ENCODE results near the gene COQ10B. TPM values are rescaled to one million over a fixed set of nuclear protein-coding genes. Genes with fewer than 3 reads are reported as not detected.

Gene COQ10B
- total RNA-seq, 1 experiment from 2014 or later: 23.4 TPM

DNA sequence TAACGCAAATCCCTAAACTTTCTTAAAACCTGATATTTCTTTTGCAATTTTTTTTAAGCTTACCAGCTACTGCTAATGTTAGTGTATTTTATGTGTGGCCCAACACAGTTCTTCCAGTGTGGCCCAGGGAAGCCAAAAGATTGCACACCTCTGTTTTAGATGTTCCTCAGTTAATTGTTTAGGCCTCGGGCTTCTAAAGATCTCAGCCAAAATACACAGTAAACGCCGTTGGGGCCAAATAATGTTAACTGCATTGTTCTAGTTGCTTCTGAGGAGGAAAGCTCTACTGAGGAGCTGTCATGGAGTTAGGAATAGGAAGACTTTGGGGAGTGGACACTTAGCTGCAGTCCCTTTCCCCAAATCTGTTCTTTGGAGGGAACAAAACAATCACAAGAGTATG lies 48.8 kb downstream of the COQ10B start:
- Histone ChIP-seq H3K36me3 (replicated peaks; ENCODE audit: control insufficient read depth, insufficient read depth, low read length) (peaks cover 18% of the 10 kb centered on the region), H3K4me3 (ENCODE audit: insufficient read depth, low read depth, low read length) (no peak overlapping the region), H3K27me3 (ENCODE audit: control insufficient read depth, insufficient read depth, low read length) (no peaks in the 10 kb centered on the region)
- no peak for DNase-seq

- no peak overlapping the region for H3K4me3 ChIP-seq (ENCODE audit: insufficient read depth, low read depth, low read length)
- H3K27me3 ChIP-seq (ENCODE audit: control insufficient read depth, insufficient read depth, low read length): no peaks in the 10 kb centered on the region
- no peak for DNase-seq
- H3K36me3 ChIP-seq (replicated peaks; ENCODE audit: control insufficient read depth, insufficient read depth, low read length): peaks cover 14% of the 10 kb centered on the region
Measured at GRCh38 chr2:197502685-197503084, 49.3 kb downstream of the COQ10B start.

DNA sequence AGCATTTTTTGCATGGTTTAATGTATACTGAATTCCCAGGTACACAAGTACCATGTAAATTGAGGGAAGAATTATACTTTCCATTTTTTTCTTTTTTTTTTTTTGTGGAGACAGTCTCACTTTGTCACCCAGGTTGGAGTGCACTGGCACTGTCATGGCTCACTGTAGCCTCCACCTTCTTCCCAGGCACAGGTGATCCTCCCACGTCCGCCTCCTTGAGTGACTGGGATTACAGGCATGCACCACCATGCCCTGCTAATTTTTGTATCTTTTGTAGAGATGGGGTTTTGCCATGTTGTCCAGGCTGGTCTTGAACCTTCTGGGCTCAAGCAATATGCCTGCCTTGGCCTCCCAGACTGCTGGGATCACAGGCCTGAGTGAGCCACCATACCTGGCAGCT lies 50.6 kb downstream of the COQ10B start:
- Histone ChIP-seq H3K36me3 (replicated peaks; ENCODE audit: control insufficient read depth, insufficient read depth, low read length) (peaks cover 7% of the 10 kb centered on the region), H3K4me3 (ENCODE audit: insufficient read depth, low read depth, low read length) (no peak overlapping the region), H3K27me3 (ENCODE audit: control insufficient read depth, insufficient read depth, low read length) (no peaks in the 10 kb centered on the region)
- DNase-seq: no peak

- no peak for DNase-seq
- Histone ChIP-seq H3K36me3 (replicated peaks; ENCODE audit: control insufficient read depth, insufficient read depth, low read length) (peaks cover 7% of the 10 kb centered on the region), H3K4me3 (ENCODE audit: insufficient read depth, low read depth, low read length) (no peak overlapping the region), H3K27me3 (ENCODE audit: control insufficient read depth, insufficient read depth, low read length) (no peaks in the 10 kb centered on the region)
Measured at GRCh38 chr2:197504512-197504911, 51.2 kb downstream of the COQ10B start.

GRCh38 chr2:197506658-197507057 lies 53.3 kb downstream of the COQ10B start:
- no peak for DNase-seq
- Histone ChIP-seq H3K4me3 (ENCODE audit: insufficient read depth, low read depth, low read length) (no peak overlapping the region), H3K36me3 (replicated peaks; ENCODE audit: control insufficient read depth, insufficient read depth, low read length) (peaks cover 7% of the 10 kb centered on the region), H3K27me3 (ENCODE audit: control insufficient read depth, insufficient read depth, low read length) (no peaks in the 10 kb centered on the region)

DNA sequence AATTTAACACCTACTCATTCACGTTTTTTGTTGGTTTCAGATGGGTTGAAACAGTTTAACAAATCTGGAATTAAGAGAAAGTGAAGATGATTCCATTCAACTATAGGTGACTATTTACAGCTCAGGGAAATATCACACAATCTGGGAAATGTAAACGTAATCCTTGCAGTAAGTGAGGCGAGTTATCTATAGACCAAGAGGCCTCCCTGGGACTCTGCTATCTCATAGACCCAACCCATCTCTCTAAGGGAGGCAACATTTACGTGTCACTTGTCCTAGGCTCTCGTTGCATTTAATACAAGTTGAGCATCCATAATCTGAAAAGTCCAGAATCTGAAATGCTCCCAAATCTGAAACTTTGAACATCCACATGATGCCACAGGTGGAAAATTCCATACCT lies 60.6 kb downstream of the COQ10B start:
- H3K4me3 ChIP-seq (ENCODE audit: insufficient read depth, low read depth, low read length): no peak overlapping the region
- no peaks in the 10 kb centered on the region for H3K36me3 ChIP-seq (replicated peaks; ENCODE audit: control insufficient read depth, insufficient read depth, low read length)
- DNase-seq: no peak
- no peaks in the 10 kb centered on the region for H3K27me3 ChIP-seq (ENCODE audit: control insufficient read depth, insufficient read depth, low read length)

DNA sequence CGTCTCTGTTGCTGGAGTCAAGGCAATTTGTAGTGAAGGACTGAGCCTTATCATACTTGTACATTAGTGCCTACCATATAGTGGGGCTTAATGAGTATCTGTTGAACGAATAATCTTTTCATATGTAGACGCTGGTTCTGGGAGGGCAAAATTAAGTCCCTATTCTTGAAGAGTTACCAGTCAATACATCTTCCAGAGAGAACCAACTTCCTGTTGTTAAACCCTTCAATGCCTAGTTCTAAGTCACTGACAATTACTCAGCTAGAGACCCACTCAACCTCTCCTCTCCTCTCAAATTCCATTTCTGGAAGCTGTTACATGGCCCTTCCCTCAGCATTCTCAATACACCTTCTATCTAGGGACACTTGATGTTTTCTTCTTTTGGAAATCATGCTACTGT lies 61.4 kb downstream of the COQ10B start:
- DNase-seq: no peak
- no peaks in the 10 kb centered on the region for H3K27me3 ChIP-seq (ENCODE audit: control insufficient read depth, insufficient read depth, low read length)
- no peaks in the 10 kb centered on the region for H3K36me3 ChIP-seq (replicated peaks; ENCODE audit: control insufficient read depth, insufficient read depth, low read length)
- H3K4me3 ChIP-seq (ENCODE audit: insufficient read depth, low read depth, low read length): no peak overlapping the region

DNA sequence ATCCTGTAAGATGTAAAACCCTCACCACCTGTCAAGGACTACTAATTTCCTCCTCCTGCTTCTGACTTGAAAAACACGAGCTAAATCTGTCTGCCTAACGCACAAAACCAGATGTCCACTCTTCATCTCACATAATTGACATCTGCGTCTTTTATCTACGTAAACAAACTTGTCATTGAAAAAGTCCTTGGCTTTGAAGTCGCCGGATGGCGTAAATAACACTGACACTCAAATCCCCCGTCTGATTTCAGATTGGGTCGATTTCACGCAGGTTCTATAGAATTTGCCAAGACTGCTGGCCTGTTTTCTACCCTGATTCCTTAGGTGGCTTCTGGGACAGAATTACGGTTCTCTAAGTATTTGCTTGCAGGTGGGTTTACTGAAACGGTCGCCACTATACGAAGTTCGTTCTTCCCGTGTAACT lies 62.0 kb downstream of the COQ10B start:
- Histone ChIP-seq H3K36me3 (replicated peaks; ENCODE audit: control insufficient read depth, insufficient read depth, low read length) (no peaks in the 10 kb centered on the region), H3K4me3 (ENCODE audit: insufficient read depth, low read depth, low read length) (peak overlapping the region; percentile 94), H3K27me3 (ENCODE audit: control insufficient read depth, insufficient read depth, low read length) (no peaks in the 10 kb centered on the region)
- DNase-seq: no peak

- Histone ChIP-seq H3K36me3 (replicated peaks; ENCODE audit: control insufficient read depth, insufficient read depth, low read length) (no peaks in the 10 kb centered on the region), H3K27me3 (ENCODE audit: control insufficient read depth, insufficient read depth, low read length) (no peaks in the 10 kb centered on the region), H3K4me3 (ENCODE audit: insufficient read depth, low read depth, low read length) (peak within 1 kb of the TSS; percentile 94)
- peak; percentile 96 for DNase-seq
Measured at GRCh38 chr2:197515739-197516392, 62.5 kb downstream of the COQ10B start, which contains the start of gene MOB4. TSS of gene MOB4 (plus strand) at chr2:197516066. CDS start at chr2:197516087, 21 bp downstream.

DNA sequence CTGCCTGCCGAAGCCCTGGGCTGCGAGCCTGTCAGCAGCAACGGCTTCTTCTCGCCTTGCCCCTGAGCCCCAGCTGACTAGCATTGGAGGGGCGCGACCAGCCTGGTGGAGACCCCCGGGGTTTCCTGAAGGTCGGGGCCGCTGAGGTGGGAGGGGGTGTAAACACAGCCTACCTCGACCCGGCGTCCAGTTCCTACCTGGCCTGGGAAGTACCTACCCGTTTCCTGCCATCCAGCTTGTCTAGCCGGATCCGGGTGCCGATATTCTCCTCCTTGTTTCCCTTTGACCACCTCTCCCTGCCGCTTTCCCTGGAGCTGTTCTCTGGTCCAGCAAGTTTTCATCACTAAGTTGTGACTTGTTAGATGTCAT lies 63.0 kb downstream of the COQ10B start:
- H3K36me3 ChIP-seq (replicated peaks; ENCODE audit: control insufficient read depth, insufficient read depth, low read length): no peaks in the 10 kb centered on the region
- no peaks in the 10 kb centered on the region for H3K27me3 ChIP-seq (ENCODE audit: control insufficient read depth, insufficient read depth, low read length)
- H3K4me3 ChIP-seq (ENCODE audit: insufficient read depth, low read depth, low read length): peak overlapping the region; percentile 94
- DNase-seq: peak; percentile 77

DNA sequence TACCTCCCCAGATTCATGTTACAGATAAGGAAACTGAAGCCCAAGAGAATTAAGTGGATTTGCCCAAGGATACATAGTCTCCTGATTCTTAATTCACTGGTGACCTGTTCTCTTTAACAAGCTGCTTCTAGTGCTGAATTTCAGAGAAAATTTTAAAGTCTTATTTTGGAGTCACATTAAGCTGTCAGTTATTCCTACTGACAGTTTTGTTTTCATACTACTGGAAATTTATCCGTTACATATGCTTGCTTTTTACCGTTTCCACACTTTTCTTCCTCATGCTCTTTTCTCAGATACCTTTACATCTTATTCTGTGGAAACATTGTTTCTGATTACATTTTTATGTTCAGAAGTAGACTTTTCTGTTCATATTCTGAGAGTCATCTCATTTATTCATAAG lies 63.8 kb downstream of the COQ10B start:
- no peaks in the 10 kb centered on the region for H3K36me3 ChIP-seq (replicated peaks; ENCODE audit: control insufficient read depth, insufficient read depth, low read length)
- peak overlapping the region; percentile 94 for H3K4me3 ChIP-seq (ENCODE audit: insufficient read depth, low read depth, low read length)
- no peak for DNase-seq
- no peaks in the 10 kb centered on the region for H3K27me3 ChIP-seq (ENCODE audit: control insufficient read depth, insufficient read depth, low read length)

Other genes starting within 250 kb of the COQ10B start
- gene ANKRD44, start 142.8 kb upstream of the COQ10B start, total RNA-seq (2014; rRNA removed; shearing (Covaris generic)): 0.76 and 3.2 TPM in 2 replicates
- gene SF3B1, start 18.5 kb upstream of the COQ10B start, total RNA-seq (2014; rRNA removed; shearing (Covaris generic)): 263 and 351 TPM in 2 replicates
- 552 and 723 TPM in 2 replicates for gene HSPD1, start 46.3 kb downstream of the COQ10B start, total RNA-seq (2014; rRNA removed; shearing (Covaris generic))
- 208 and 213 TPM in 2 replicates for gene HSPE1, start 46.8 kb downstream of the COQ10B start, total RNA-seq (2014; rRNA removed; shearing (Covaris generic))
- 59.2 and 72.6 TPM in 2 replicates for gene MOB4, start 62.5 kb downstream of the COQ10B start, total RNA-seq (2014; rRNA removed; shearing (Covaris generic))
- gene RFTN2, start 222.0 kb downstream of the COQ10B start, total RNA-seq (2014; rRNA removed; shearing (Covaris generic)): 3.2 and 3.4 TPM in 2 replicates